Spleen (tissue), 11 donors: ENCODE data around the gene PDLIM5. TPM values are rescaled to one million over a fixed set of nuclear protein-coding genes. Genes with fewer than 3 reads are reported as not detected.
"Not testable (repeated sequence)": the region's sequence is repeated elsewhere in the genome, so short reads cannot be mapped to it uniquely, and the experiment has no call there.

ENCODE experiments used
- DNase-seq: peaks from one replicate; pipeline ENCODE4 v3.0.0-alpha.2; 2020
- H3K27ac ChIP-seq, 8 donors: fragments of 200-600 bp; sonication (generic) in 7 of 8; 1 replicate in 4 of 8; 2 replicates in 4 of 8; pipeline versions ENCODE4 v1.5.0 to v1.8.0; 2016 to 2021; ENCODE audit warnings: inconsistent platforms in 4 of 8, mild to moderate bottlenecking in 4 of 8, moderate library complexity in 1 of 8
- H3K27me3 ChIP-seq, 7 donors: fragments of 200-600 bp; sonication (generic) in 6 of 7; replicated peaks in 1 of 7; 1 replicate in 4 of 7; 2 replicates in 3 of 7; pipeline versions ENCODE4 v1.5.0 to v1.8.0; 2016 to 2021; ENCODE audit warnings: inconsistent platforms in 3 of 7, mild to moderate bottlenecking in 1 of 7
- H3K36me3 ChIP-seq, 6 donors: fragments of 200-600 bp; sonication (generic) in 5 of 6; 1 replicate in 4 of 6; 2 replicates in 2 of 6; pipeline versions ENCODE4 v1.5.0 to v1.8.0; 2016 to 2021; ENCODE audit warnings: inconsistent platforms in 2 of 6
- H3K4me1 ChIP-seq, 6 donors: fragments of 200-600 bp; sonication (generic) in 5 of 6; 1 replicate in 3 of 6; 2 replicates in 3 of 6; pipeline versions ENCODE4 v1.5.0 to v1.8.0; 2016 to 2021; ENCODE audit warnings: inconsistent platforms in 3 of 6
- H3K4me3 ChIP-seq, 8 donors: fragments of 200-600 bp; sonication (generic) in 7 of 8; 1 replicate in 4 of 8; 2 replicates in 4 of 8; pipeline versions ENCODE4 v1.5.0 to v1.8.0; 2016 to 2021; ENCODE audit warnings: inconsistent platforms in 4 of 8, mild to moderate bottlenecking in 4 of 8, moderate library complexity in 2 of 8
- H3K9me3 ChIP-seq, 8 donors: fragments of 200-600 bp; sonication (generic) in 7 of 8; 1 replicate in 4 of 8; 2 replicates in 4 of 8; pipeline versions ENCODE4 v1.5.0 to v1.8.0; 2016 to 2021; ENCODE audit warnings: inconsistent platforms in 4 of 8
- POLR2A ChIP-seq, 3 donors: fragments of 450-650 bp; IDR thresholded peaks; one replicate each; pipeline ENCODE4 v1.5.1; 2017; ENCODE audit warnings: antibody characterized with exemption in 3 of 3, mild to moderate bottlenecking in 1 of 3
- POLR2AphosphoS5 ChIP-seq, 3 donors: sonication (generic); formaldehyde crosslinking; IDR thresholded peaks; one replicate each; pipeline ENCODE4 v1.5.1; 2017; ENCODE audit warnings: antibody characterized with exemption in 3 of 3
- WGBS, 5 donors: extraction: QIAGEN DNeasy Blood & Tissue Kit in 3 of 5; methylation state at CpG; one replicate each; pipeline versions ENCODE4 v1.1.5 to v1.1.7; 2013 to 2018; 5-methylcytosine and 5-hydroxymethylcytosine counted together
- intact Hi-C: fragments of 100-400 bp; cut with DNase I; formaldehyde crosslinking; loops from one replicate; pipeline ENCODE4 v1.15.0; 2023; ENCODE audit warnings: low total_unique reads
- polyA plus RNA-seq, 3 donors: library from polyadenylated mRNA; stranded (reverse); fragments of 200-250 nt; gene quantifications; one replicate each; pipeline ENCODE4 v1.2.1, GENCODE V29; 2013
- total RNA-seq, 7 donors: library from RNA; depleted of rRNA in 3 of 7; stranded (reverse); fragments of >200 nt in 3 of 7; fragmentation: NEBNext Ultra II Directional in 4 of 7; extraction: Animal tissue kit (Norgen Biotek cat#: 25700) in 4 of 7; gene quantifications; one replicate each; pipeline versions ENCODE4 v1.1.0 to v1.2.1, GENCODE V29; 2016 to 2021
- TF ChIP-seq, protein P1 (sequence below), 11 experiments: fragments of 200-600 bp in 7 of 11; fragments of 450-650 bp in 4 of 11; sonication (generic) in 4 of 11; IDR thresholded peaks in 8 of 11; conservative IDR thresholded peaks in 3 of 11; 1 replicate in 7 of 11; 2 replicates in 4 of 11; pipeline versions ENCODE4 v1.4.0 to v1.8.0; 2016 to 2021; ENCODE audit warnings: antibody characterized with exemption in 11 of 11, inconsistent platforms in 4 of 11, mild to moderate bottlenecking in 1 of 11
- donor health status: healthy with polysubstance abuse.
- donor health status: DM: no; HTN: no; CAD: no; lungs with moderate emphysema.
- donor health status: DM: no; HTN: no; CAD: no.
- donor health status: Bipolar disorder and iron deficiency.
- donor health status: healthy.
- donor health status: DM: no; HTN: no; CAD: no.
- donor health status: DM: yes; HTN: yes; CAD: no.

The PDLIM5 gene
- total and polyA plus RNA-seq, 10 donors: 9.4 to 182 (median 74.9) TPM

DNA sequence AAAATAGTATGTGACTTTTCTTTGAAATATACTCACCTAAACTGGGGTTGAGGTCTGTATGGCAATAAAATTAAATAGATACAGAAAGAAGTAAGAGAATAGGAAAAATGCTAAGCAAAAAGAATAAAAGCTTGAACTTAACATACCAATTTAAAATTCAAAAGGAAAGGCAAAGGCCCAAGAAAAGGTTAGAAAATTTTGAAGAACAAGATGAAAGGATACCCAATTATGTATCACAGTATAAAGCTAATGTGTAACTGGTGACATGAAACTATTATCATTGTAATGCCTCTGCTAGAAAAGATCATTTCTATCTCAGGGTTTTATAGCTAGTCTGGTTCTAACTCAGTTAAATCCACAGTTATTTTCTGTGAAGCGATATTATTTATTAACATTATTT, 99.1 kb downstream of the PDLIM5 start:
- intact Hi-C loops: no loop called here
- no peak for DNase-seq
- peaks cover 0 to 8% (median 0%) of the 10 kb centered on the region in 6 donors for H3K4me1 ChIP-seq
- no peaks in the 10 kb centered on the region for H3K27me3 ChIP-seq
- H3K9me3 ChIP-seq: no peaks in the 10 kb centered on the region
- no peak overlapping the region for H3K4me3 ChIP-seq
- TF ChIP-seq, protein P1, sequence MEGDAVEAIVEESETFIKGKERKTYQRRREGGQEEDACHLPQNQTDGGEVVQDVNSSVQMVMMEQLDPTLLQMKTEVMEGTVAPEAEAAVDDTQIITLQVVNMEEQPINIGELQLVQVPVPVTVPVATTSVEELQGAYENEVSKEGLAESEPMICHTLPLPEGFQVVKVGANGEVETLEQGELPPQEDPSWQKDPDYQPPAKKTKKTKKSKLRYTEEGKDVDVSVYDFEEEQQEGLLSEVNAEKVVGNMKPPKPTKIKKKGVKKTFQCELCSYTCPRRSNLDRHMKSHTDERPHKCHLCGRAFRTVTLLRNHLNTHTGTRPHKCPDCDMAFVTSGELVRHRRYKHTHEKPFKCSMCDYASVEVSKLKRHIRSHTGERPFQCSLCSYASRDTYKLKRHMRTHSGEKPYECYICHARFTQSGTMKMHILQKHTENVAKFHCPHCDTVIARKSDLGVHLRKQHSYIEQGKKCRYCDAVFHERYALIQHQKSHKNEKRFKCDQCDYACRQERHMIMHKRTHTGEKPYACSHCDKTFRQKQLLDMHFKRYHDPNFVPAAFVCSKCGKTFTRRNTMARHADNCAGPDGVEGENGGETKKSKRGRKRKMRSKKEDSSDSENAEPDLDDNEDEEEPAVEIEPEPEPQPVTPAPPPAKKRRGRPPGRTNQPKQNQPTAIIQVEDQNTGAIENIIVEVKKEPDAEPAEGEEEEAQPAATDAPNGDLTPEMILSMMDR (IDR thresholded peaks at IDR 0.05 in 8 of 11, conservative IDR thresholded peaks at IDR 0.05 in 3 of 11): no peak
- H3K27ac ChIP-seq: no peak overlapping the region
- H3K36me3 ChIP-seq: no peaks in the 10 kb centered on the region
- WGBS, 5 donors: 97 to 100% (median 98%) methylated on average over 1 of the region's 1 CpG

DNA sequence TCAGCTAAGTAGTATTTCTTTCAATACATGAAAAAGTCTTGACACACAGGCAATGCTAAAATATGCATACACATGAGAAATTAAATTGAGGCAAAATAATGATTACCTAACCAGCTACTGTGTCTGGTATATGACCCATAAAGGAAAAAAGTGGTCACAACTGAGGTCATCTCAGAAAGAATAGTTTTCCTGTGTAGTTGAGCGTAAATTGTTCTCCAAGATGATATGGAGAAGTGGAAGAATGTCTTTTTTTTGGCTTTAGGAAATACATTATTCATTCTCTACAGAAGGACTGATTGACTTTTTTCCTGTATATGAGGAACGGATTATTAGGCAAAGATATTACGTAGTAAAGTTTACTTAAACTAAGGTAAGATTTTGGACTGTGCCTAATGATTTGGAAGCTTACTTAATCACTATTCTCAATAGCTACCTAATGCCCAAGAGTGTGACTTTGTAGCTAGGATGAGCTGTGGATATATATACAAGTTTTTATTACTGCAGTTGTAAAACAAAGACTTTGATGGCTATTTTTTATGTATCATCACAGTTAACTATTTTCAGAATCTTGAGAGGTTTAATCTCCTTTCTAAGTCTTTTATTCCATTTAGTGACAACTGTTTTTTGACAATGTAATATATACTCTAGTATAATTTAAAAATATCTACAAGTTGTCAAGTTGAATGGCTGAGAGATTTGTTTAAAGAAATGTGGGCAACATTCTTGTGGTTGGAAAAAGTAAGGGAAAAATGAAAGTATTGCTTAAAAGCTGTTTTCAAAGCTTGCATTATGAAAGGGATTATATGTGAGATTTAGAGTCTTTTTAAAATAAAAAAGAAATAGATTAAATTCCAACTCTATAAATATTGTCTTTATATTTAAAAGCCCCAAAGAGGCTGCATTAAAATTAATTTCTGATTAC, 100.2 kb downstream of the PDLIM5 start:
- TF ChIP-seq POLR2AphosphoS5 (IDR thresholded peaks at IDR 0.05) (no peak), POLR2A (IDR thresholded peaks at IDR 0.05) (no peak)
- TF ChIP-seq, protein P1 (IDR thresholded peaks at IDR 0.05 in 8 of 11, conservative IDR thresholded peaks at IDR 0.05 in 3 of 11): no peak

DNA sequence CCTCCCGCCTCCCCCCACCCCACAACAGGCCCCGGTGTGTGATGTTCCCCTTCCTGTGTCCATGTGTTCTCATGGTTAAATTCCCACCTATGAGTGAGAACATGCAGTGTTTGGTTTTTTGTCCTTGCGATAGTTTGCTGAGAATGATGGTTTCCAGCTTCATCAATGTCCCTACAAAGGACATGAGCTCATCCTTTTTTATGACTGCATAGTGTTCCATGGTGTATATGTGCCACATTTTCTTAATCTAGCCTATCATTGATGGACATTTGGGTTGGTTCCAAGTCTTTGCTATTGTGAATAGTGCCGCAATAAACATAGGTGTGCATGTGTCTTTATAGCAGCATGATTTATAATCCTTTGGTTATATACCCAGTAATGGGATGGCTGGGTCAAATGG, 104.3 kb downstream of the PDLIM5 start:
- H3K27me3 ChIP-seq, H3K9me3 ChIP-seq, H3K27ac ChIP-seq, H3K4me1 ChIP-seq, intact Hi-C loops, H3K36me3 ChIP-seq, DNase-seq, H3K4me3 ChIP-seq: not testable (repeated sequence)
- WGBS, 5 donors: 92 to 100% (median 96%) methylated on average over 3 to 4 of the region's 4 CpGs

More for the DNA sequence above, 100.2 kb downstream of the PDLIM5 start:
- intact Hi-C loops: no loop called here
- Histone ChIP-seq H3K27ac (no peak overlapping the region), H3K36me3 (no peaks in the 10 kb centered on the region), H3K4me3 (no peak overlapping the region), H3K9me3 (no peaks in the 10 kb centered on the region), H3K4me1 (peaks cover 0 to 8% (median 0%) of the 10 kb centered on the region in 6 donors), H3K27me3 (no peaks in the 10 kb centered on the region)
- 78 to 83% (median 81%) methylated on average over 3 of the region's 3 CpGs for WGBS, 5 donors
- DNase-seq: no peak

- H3K4me1 ChIP-seq: peaks cover 0 to 16% (median 7%) of the 10 kb centered on the region in 6 donors
- DNase-seq, H3K27me3 ChIP-seq, H3K9me3 ChIP-seq, intact Hi-C loops, H3K36me3 ChIP-seq, H3K27ac ChIP-seq, H3K4me3 ChIP-seq: not testable (repeated sequence)
- WGBS, 5 donors: 64 to 70% methylated on average over 1 of the region's 1 CpG; no CpG with 5 or more reads in 3 of the 5 donors
These were observed 105.9 kb downstream of the PDLIM5 start for GRCh38 chr4:94557632-94558031.

GRCh38 chr4:94558392-94558904, 106.7 kb downstream of the PDLIM5 start:
- TF ChIP-seq, protein P1 (IDR thresholded peaks at IDR 0.05 in 8 of 11, conservative IDR thresholded peaks at IDR 0.05 in 3 of 11): no peak
- TF ChIP-seq POLR2A (IDR thresholded peaks at IDR 0.05) (no peak), POLR2AphosphoS5 (IDR thresholded peaks at IDR 0.05) (no peak)
- H3K4me3 ChIP-seq: no peak overlapping the region
- H3K36me3 ChIP-seq: no peaks in the 10 kb centered on the region
- H3K4me1 ChIP-seq: peaks cover 0 to 16% (median 7%) of the 10 kb centered on the region in 6 donors
- no peaks in the 10 kb centered on the region for H3K9me3 ChIP-seq
- no peak for DNase-seq
- H3K27ac ChIP-seq: no peak overlapping the region
- intact Hi-C loops: no loop called here
- WGBS, 5 donors: 90 to 100% (median 96%) methylated on average over 1 of the region's 1 CpG
- H3K27me3 ChIP-seq: no peaks in the 10 kb centered on the region
